ENCODE results near the gene MIGA2. TPM values are rescaled to one million over a fixed set of nuclear protein-coding genes. Genes with fewer than 3 reads are reported as not detected.

The MIGA2 gene
- total RNA-seq, 2 experiments from 2014 or later = 27.7 to 37.7 TPM

- H3K9me2 ChIP-seq (ENCODE audit: insufficient read depth, low read length) = no peaks in the 10 kb centered on the region
- no TSS peak for BruUV-seq (replicated peaks)
- H3K79me2 ChIP-seq (ENCODE audit: insufficient read depth, low read depth, low read length) = peaks cover 8% of the 10 kb centered on the region; the same call in 1 of the 2 replicates
- no peak for TF ChIP-seq CTCF (conservative IDR thresholded peaks at IDR 0.05; ENCODE audit: low read length)
- TF ChIP-seq EZH2phosphoT487 (IDR thresholded peaks at IDR 0.05; ENCODE audit: borderline replicate concordance, low read depth, low read length) = no peak
- no peaks in the 10 kb centered on the region for H4K20me1 ChIP-seq (ENCODE audit: insufficient read depth, low read length)
- peak overlapping the region; percentile 87 for H3K4me2 ChIP-seq (ENCODE audit: low read length)
- peak overlapping the region; percentile 10 for H3K27ac ChIP-seq (ENCODE audit: low read depth, low read length, poor library complexity, severe bottlenecking)
- H3K9me3 ChIP-seq (ENCODE audit: low read length) = no peaks in the 10 kb centered on the region
- peak; percentile 74 for DNase-seq (ENCODE audit: low spot score)
- peaks cover 24% of the 10 kb centered on the region for H3K4me1 ChIP-seq (ENCODE audit: insufficient read depth, low read length, poor library complexity, severe bottlenecking)
- intact Hi-C loops (cut with micrococcal nuclease; ENCODE audit: unreplicated experiment) = loop anchor here (1.0 kb wide), 1 partner anchor 145 kb away; the partner anchor contains the start of gene LRRC8A
- POLR2A ChIA-PET = interaction anchor here (0.6 to 1.0 kb wide), 6 partner anchors 9 to 598 kb away, joined by 3 to 4 read pairs (median 3); partner anchors contain the start of genes DOLPP1, MIGA2 and NTMT1
- H3K4me3 ChIP-seq (ENCODE audit: low read depth, low read length, poor library complexity, severe bottlenecking) = peak overlapping the region; percentile 74
- CTCF ChIA-PET (ENCODE audit: unreplicated experiment) = interaction anchor here (0.6 to 0.9 kb wide), 9 partner anchors 9 to 1360 kb away, joined by 3 to 8 read pairs (median 5); no protein-coding TSS in a partner anchor
- H3K36me3 ChIP-seq (ENCODE audit: insufficient read depth, low read length) = no peaks in the 10 kb centered on the region
- H2AFZ ChIP-seq (ENCODE audit: low read length) = peak overlapping the region; percentile 8; the same call in 1 of the 2 replicates
Measured at GRCh38 chr9:129027685-129028191, 8.7 kb upstream of the MIGA2 start.

GRCh38 chr9:129028192-129028966, 8.0 kb upstream of the MIGA2 start, which contains the start of gene SH3GLB2:
Gene SH3GLB2 (minus strand): TSS chr9:129028331. CDS start chr9:129028154, 177 bp downstream.
- Histone ChIP-seq H3K27ac (ENCODE audit: low read depth, low read length, poor library complexity, severe bottlenecking) (peak within 1 kb of the TSS; percentile 10), H3K9me3 (ENCODE audit: low read length) (no peaks in the 10 kb centered on the region), H3K79me2 (ENCODE audit: insufficient read depth, low read depth, low read length) (peaks cover 8% of the 10 kb centered on the region; the same call in 1 of the 2 replicates), H3K9me2 (ENCODE audit: insufficient read depth, low read length) (no peaks in the 10 kb centered on the region), H3K4me1 (ENCODE audit: insufficient read depth, low read length, poor library complexity, severe bottlenecking) (peaks cover 24% of the 10 kb centered on the region), H3K4me2 (ENCODE audit: low read length) (peak within 1 kb of the TSS; percentile 87), H3K4me3 (ENCODE audit: low read depth, low read length, poor library complexity, severe bottlenecking) (peak within 1 kb of the TSS; percentile 74), H2AFZ (ENCODE audit: low read length) (peak within 1 kb of the TSS; percentile 55), H4K20me1 (ENCODE audit: insufficient read depth, low read length) (no peaks in the 10 kb centered on the region), H3K36me3 (ENCODE audit: insufficient read depth, low read length) (no peaks in the 10 kb centered on the region)
- TF ChIP-seq EZH2phosphoT487 (IDR thresholded peaks at IDR 0.05; ENCODE audit: borderline replicate concordance, low read depth, low read length) (no peak), CTCF (conservative IDR thresholded peaks at IDR 0.05; ENCODE audit: low read length) (peak; percentile 84)
- intact Hi-C loops (cut with micrococcal nuclease; ENCODE audit: unreplicated experiment) = loop anchor here (1.0 kb wide), 1 partner anchor 146 kb away; the partner anchor contains the start of gene LRRC8A
- DNase-seq (ENCODE audit: low spot score) = peak; percentile 89
- no TSS peak for BruUV-seq (replicated peaks)
- ChIA-PET CTCF (ENCODE audit: unreplicated experiment) (interaction anchor here (0.6 to 0.9 kb wide), 11 partner anchors 8 to 1360 kb away, joined by 3 to 8 read pairs (median 4); partner anchors contain the start of gene MIGA2), POLR2A (interaction anchor here (0.6 to 0.9 kb wide), 5 partner anchors 13 to 597 kb away, joined by 3 to 4 read pairs (median 3); partner anchors contain the start of genes DOLPP1 and NTMT1)

Measured in OCI-LY7 (cell line).